GM19468 (cell line): ENCODE measurements around the gene DIP2A.
"Not testable (repeated sequence)": the region's sequence is repeated elsewhere in the genome, so short reads cannot be mapped to it uniquely, and the experiment has no call there.

Experiments used
- ATAC-seq: cut with Tn5 transposase; IDR thresholded peaks from one replicate; pipeline ENCODE4 v1.9.1; 2021; ENCODE audit warnings: mild to moderate bottlenecking, moderate library complexity, moderate number of reproducible peaks; ENCODE audit not compliant: unreplicated experiment; ENCODE audit errors: extremely low read depth

The DIP2A gene

GRCh38 chr21:46568562-46568961, 109.9 kb downstream of the DIP2A start:
- ATAC-seq: no peak

GRCh38 chr21:46569081-46569480, 110.4 kb downstream of the DIP2A start:
- no peak for ATAC-seq

- no peak for ATAC-seq
These were observed 111.4 kb downstream of the DIP2A start for GRCh38 chr21:46570119-46570518.

GRCh38 chr21:46570631-46571030, 111.9 kb downstream of the DIP2A start:
- no peak for ATAC-seq

GRCh38 chr21:46572850-46573249, 114.2 kb downstream of the DIP2A start:
- no peak for ATAC-seq

GRCh38 chr21:46577786-46578185, 119.1 kb downstream of the DIP2A start:
- ATAC-seq: not testable (repeated sequence)

GRCh38 chr21:46579394-46579793, 120.7 kb downstream of the DIP2A start:
- ATAC-seq: not testable (repeated sequence)

GRCh38 chr21:46581780-46582307, 123.2 kb downstream of the DIP2A start:
- no peak for ATAC-seq

GRCh38 chr21:46585191-46585953, 126.7 kb downstream of the DIP2A start:
- ATAC-seq: no peak

GRCh38 chr21:46594276-46594675, 135.6 kb downstream of the DIP2A start:
- no peak for ATAC-seq

- ATAC-seq: no peak
These were observed 137.5 kb downstream of the DIP2A start for GRCh38 chr21:46596201-46596600.

- no peak for ATAC-seq
These were observed 138.3 kb downstream of the DIP2A start for GRCh38 chr21:46597031-46597430.

- ATAC-seq: no peak
These were observed 139.2 kb downstream of the DIP2A start for GRCh38 chr21:46597896-46598343.

GRCh38 chr21:46598581-46599572, 140.2 kb downstream of the DIP2A start:
- ATAC-seq: no peak

- no peak for ATAC-seq
These were observed 141.6 kb downstream of the DIP2A start for GRCh38 chr21:46600305-46600704.

- no peak for ATAC-seq
These were observed 142.3 kb downstream of the DIP2A start for GRCh38 chr21:46600978-46601377.

- no peak for ATAC-seq
These were observed 144.5 kb downstream of the DIP2A start for GRCh38 chr21:46603228-46603627.

GRCh38 chr21:46604329-46604974, 145.8 kb downstream of the DIP2A start:
- ATAC-seq: no peak

GRCh38 chr21:46604975-46605766, 146.5 kb downstream of the DIP2A start, which contains the start of gene S100B:
TSS of gene S100B (minus strand) at chr21:46605082. CDS start at chr21:46602415, 2,667 bp downstream.
- no peak for ATAC-seq
